ENCODE measurements around the gene SP7.
A peak's percentile ranks its signal among the peaks of the same experiment; 100 is the strongest.

The SP7 gene

DNA sequence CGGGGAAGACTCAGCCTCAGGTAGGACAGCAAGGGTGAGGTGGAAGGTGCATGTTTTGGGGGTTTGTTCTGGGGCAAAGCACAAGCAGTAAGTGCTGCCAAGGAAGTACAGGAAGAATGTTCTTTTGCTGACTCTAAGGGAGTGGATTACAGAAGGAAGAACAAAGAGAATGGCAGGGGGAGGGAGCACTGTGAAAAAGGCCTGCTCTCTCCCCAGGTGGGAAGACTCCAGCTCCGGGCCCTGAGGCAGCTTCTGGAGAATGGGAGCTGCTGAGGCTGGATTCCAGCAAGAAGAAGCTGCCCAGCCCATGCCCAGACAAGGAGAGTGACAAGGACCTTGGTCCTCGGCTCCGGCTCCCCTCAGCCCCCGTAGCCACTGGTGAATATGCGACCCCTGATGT is 47.8 kb downstream of the SP7 start:
- no peaks in the 10 kb centered on the region for H3K9me3 ChIP-seq (ENCODE audit: insufficient read depth, low read length)
- TF ChIP-seq ZNF274 (IDR thresholded peaks at IDR 0.05; ENCODE audit: low read depth, low read length), result no peak
- no peak for TF ChIP-seq SUZ12 (IDR thresholded peaks at IDR 0.05; ENCODE audit: extremely low read depth, insufficient read depth, insufficient read length)
- no peak for TF ChIP-seq YY1 (IDR thresholded peaks at IDR 0.05; ENCODE audit: insufficient read depth, insufficient read length)
- peak overlapping the region; percentile 33 for H3K9ac ChIP-seq (ENCODE audit: insufficient read length, low read depth)
- no peaks in the 10 kb centered on the region for H3K27me3 ChIP-seq (ENCODE audit: insufficient read depth, insufficient read length)
- no peak overlapping the region for H3K4me3 ChIP-seq (ENCODE audit: insufficient read length, low read depth)
- DNase-seq (ENCODE audit: low read depth, low spot score), result no peak
- H3K4me1 ChIP-seq (ENCODE audit: insufficient read depth, insufficient read length), result peaks cover 4% of the 10 kb centered on the region
- peaks cover 87% of the 10 kb centered on the region for H3K36me3 ChIP-seq (ENCODE audit: insufficient read depth, insufficient read length, low read length)

GRCh38 chr12:53287741-53288216 is 48.4 kb downstream of the SP7 start:
- H3K27me3 ChIP-seq (ENCODE audit: insufficient read depth, insufficient read length), result no peaks in the 10 kb centered on the region
- H3K9ac ChIP-seq (ENCODE audit: insufficient read length, low read depth), result peak overlapping the region; percentile 33
- DNase-seq (ENCODE audit: low read depth, low spot score), result peak; percentile 57
- H3K4me3 ChIP-seq (ENCODE audit: insufficient read length, low read depth), result no peak overlapping the region
- TF ChIP-seq ZNF274 (IDR thresholded peaks at IDR 0.05; ENCODE audit: low read depth, low read length) (no peak), YY1 (IDR thresholded peaks at IDR 0.05; ENCODE audit: insufficient read depth, insufficient read length) (no peak), SUZ12 (IDR thresholded peaks at IDR 0.05; ENCODE audit: extremely low read depth, insufficient read depth, insufficient read length) (no peak)
- H3K4me1 ChIP-seq (ENCODE audit: insufficient read depth, insufficient read length), result peaks cover 4% of the 10 kb centered on the region
- H3K36me3 ChIP-seq (ENCODE audit: insufficient read depth, insufficient read length, low read length), result peaks cover 87% of the 10 kb centered on the region
- H3K9me3 ChIP-seq (ENCODE audit: insufficient read depth, low read length), result no peaks in the 10 kb centered on the region

- Histone ChIP-seq H3K36me3 (ENCODE audit: insufficient read depth, insufficient read length, low read length) (peaks cover 87% of the 10 kb centered on the region), H3K9me3 (ENCODE audit: insufficient read depth, low read length) (no peaks in the 10 kb centered on the region), H3K4me1 (ENCODE audit: insufficient read depth, insufficient read length) (peaks cover 4% of the 10 kb centered on the region), H3K4me3 (ENCODE audit: insufficient read length, low read depth) (no peak overlapping the region), H3K9ac (ENCODE audit: insufficient read length, low read depth) (no peak overlapping the region), H3K27me3 (ENCODE audit: insufficient read depth, insufficient read length) (no peaks in the 10 kb centered on the region)
- TF ChIP-seq ZNF274 (IDR thresholded peaks at IDR 0.05; ENCODE audit: low read depth, low read length) (no peak), YY1 (IDR thresholded peaks at IDR 0.05; ENCODE audit: insufficient read depth, insufficient read length) (no peak), SUZ12 (IDR thresholded peaks at IDR 0.05; ENCODE audit: extremely low read depth, insufficient read depth, insufficient read length) (no peak)
- DNase-seq (ENCODE audit: low read depth, low spot score), result no peak
These were observed 49.7 kb downstream of the SP7 start for GRCh38 chr12:53286448-53286847.

- peaks cover 90% of the 10 kb centered on the region for H3K36me3 ChIP-seq (ENCODE audit: insufficient read depth, insufficient read length, low read length)
- DNase-seq (ENCODE audit: low read depth, low spot score), result no peak
- peaks cover 3% of the 10 kb centered on the region for H3K4me1 ChIP-seq (ENCODE audit: insufficient read depth, insufficient read length)
- H3K9ac ChIP-seq (ENCODE audit: insufficient read length, low read depth), result no peak overlapping the region
- no peak overlapping the region for H3K4me3 ChIP-seq (ENCODE audit: insufficient read length, low read depth)
- TF ChIP-seq SUZ12 (IDR thresholded peaks at IDR 0.05; ENCODE audit: extremely low read depth, insufficient read depth, insufficient read length) (no peak), ZNF274 (IDR thresholded peaks at IDR 0.05; ENCODE audit: low read depth, low read length) (no peak), YY1 (IDR thresholded peaks at IDR 0.05; ENCODE audit: insufficient read depth, insufficient read length) (no peak)
- no peaks in the 10 kb centered on the region for H3K9me3 ChIP-seq (ENCODE audit: insufficient read depth, low read length)
- H3K27me3 ChIP-seq (ENCODE audit: insufficient read depth, insufficient read length), result no peaks in the 10 kb centered on the region
These were observed 56.2 kb downstream of the SP7 start for GRCh38 chr12:53279888-53280498.

DNA sequence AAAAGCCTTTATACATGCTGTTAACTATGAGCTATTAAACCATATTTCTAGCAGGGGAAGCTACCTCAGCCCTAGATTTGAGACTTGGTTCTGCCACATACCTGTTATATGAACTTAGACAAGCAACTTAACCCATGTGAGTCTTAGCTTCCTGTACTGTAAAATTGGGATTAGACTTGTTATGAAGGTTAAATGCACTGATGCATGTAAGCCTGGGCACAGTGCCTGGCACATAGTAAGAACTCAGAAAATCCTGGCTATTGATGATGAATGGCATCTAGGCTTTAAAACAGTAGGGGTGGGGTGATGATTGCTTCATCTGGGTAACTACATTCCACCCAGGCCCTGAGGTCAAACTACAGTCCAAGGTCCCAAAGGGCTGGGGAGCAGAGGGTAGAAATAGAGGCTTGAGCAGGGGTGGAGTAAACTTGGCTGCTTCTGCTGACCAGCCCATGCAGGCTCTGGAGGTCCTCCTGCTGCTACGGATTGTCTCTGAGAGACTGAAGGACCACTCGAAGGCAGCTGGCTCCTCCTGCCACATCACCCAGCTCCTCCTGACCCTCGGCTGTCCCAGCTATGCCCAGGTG is 56.8 kb downstream of the SP7 start:
- Histone ChIP-seq H3K4me3 (ENCODE audit: insufficient read length, low read depth) (no peak overlapping the region), H3K4me1 (ENCODE audit: insufficient read depth, insufficient read length) (peaks cover 3% of the 10 kb centered on the region), H3K36me3 (ENCODE audit: insufficient read depth, insufficient read length, low read length) (peaks cover 93% of the 10 kb centered on the region), H3K9me3 (ENCODE audit: insufficient read depth, low read length) (no peaks in the 10 kb centered on the region), H3K27me3 (ENCODE audit: insufficient read depth, insufficient read length) (no peaks in the 10 kb centered on the region), H3K9ac (ENCODE audit: insufficient read length, low read depth) (no peak overlapping the region)
- DNase-seq (ENCODE audit: low read depth, low spot score), result no peak
- TF ChIP-seq SUZ12 (IDR thresholded peaks at IDR 0.05; ENCODE audit: extremely low read depth, insufficient read depth, insufficient read length) (no peak), ZNF274 (IDR thresholded peaks at IDR 0.05; ENCODE audit: low read depth, low read length) (no peak), YY1 (IDR thresholded peaks at IDR 0.05; ENCODE audit: insufficient read depth, insufficient read length) (no peak)

DNA sequence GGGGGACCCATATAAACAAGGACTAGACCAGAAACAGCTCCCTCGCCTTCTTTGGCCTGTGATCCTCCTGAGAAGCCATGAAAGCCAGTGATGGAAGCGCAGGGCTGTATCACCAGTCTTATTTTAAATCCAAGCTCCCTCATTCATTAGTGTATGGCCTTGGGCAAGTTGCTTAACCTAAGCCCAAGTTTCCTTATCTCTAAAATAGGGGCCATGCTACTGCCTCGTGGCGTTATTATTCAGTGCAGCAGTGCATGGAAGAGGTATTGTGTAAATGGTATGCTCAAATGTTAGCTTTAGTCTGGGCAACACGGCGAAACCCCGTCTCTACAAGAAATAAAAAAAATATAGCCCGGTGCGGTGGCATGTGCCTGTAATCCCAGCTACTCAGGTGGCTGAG is 58.2 kb downstream of the SP7 start:
- no peaks in the 10 kb centered on the region for H3K9me3 ChIP-seq (ENCODE audit: insufficient read depth, low read length)
- TF ChIP-seq SUZ12 (IDR thresholded peaks at IDR 0.05; ENCODE audit: extremely low read depth, insufficient read depth, insufficient read length), result no peak
- no peak for TF ChIP-seq YY1 (IDR thresholded peaks at IDR 0.05; ENCODE audit: insufficient read depth, insufficient read length)
- no peak for TF ChIP-seq ZNF274 (IDR thresholded peaks at IDR 0.05; ENCODE audit: low read depth, low read length)
- H3K36me3 ChIP-seq (ENCODE audit: insufficient read depth, insufficient read length, low read length), result peaks cover 88% of the 10 kb centered on the region
- no peak overlapping the region for H3K4me3 ChIP-seq (ENCODE audit: insufficient read length, low read depth)
- DNase-seq (ENCODE audit: low read depth, low spot score), result no peak
- no peak overlapping the region for H3K9ac ChIP-seq (ENCODE audit: insufficient read length, low read depth)
- peaks cover 3% of the 10 kb centered on the region for H3K4me1 ChIP-seq (ENCODE audit: insufficient read depth, insufficient read length)
- H3K27me3 ChIP-seq (ENCODE audit: insufficient read depth, insufficient read length), result no peaks in the 10 kb centered on the region

Data from NT2/D1 (cell line).